B cell (primary cell): Measurements from ENCODE around the gene STK35.

Experiments
- EZH2 ChIP-seq: IDR thresholded peaks from 2 replicates; pipeline ENCODE4 v1.6.1; 2012; ENCODE audit warnings: borderline replicate concordance, low read depth, mild to moderate bottlenecking, moderate library complexity, low read length; ENCODE audit not compliant: insufficient read depth, poor library complexity, severe bottlenecking
- TF ChIP-seq, protein P1 (sequence below): fragments of 200-600 bp; IDR thresholded peaks from one replicate; pipeline ENCODE4 v1.8.0; 2022; ENCODE audit warnings: antibody characterized with exemption, mild to moderate bottlenecking

DNA sequence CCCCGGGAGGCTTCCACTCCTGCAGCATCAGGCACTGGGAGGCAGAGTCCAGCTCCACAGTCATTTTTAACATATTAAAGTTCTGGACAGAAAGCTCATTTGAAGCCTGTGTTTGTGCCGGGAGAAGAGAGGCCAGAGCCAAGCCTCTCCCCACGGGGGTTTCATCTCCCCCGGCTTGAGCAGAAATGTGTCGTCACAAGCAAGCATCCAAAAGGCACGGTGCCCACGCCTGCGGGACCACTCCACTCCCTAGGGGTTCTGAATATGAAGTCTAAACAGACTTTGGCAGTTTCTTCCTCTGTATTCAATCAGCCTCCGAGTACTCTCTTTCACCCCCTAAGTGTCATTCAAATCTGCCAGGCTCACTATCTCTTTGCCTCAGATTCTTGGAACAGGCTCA is 75.3 kb downstream of the STK35 start:
- TF ChIP-seq, protein P1, sequence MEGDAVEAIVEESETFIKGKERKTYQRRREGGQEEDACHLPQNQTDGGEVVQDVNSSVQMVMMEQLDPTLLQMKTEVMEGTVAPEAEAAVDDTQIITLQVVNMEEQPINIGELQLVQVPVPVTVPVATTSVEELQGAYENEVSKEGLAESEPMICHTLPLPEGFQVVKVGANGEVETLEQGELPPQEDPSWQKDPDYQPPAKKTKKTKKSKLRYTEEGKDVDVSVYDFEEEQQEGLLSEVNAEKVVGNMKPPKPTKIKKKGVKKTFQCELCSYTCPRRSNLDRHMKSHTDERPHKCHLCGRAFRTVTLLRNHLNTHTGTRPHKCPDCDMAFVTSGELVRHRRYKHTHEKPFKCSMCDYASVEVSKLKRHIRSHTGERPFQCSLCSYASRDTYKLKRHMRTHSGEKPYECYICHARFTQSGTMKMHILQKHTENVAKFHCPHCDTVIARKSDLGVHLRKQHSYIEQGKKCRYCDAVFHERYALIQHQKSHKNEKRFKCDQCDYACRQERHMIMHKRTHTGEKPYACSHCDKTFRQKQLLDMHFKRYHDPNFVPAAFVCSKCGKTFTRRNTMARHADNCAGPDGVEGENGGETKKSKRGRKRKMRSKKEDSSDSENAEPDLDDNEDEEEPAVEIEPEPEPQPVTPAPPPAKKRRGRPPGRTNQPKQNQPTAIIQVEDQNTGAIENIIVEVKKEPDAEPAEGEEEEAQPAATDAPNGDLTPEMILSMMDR, result no peak
- TF ChIP-seq EZH2, result no peak
